DOHH2 (cell line): Measurements from ENCODE around the gene SLC9A1.

Experiments used
- CTCF ChIP-seq: fragments of 200-600 bp; sonication (generic); IDR thresholded peaks from one replicate; pipeline ENCODE4 v1.5.1; 2014; ENCODE audit warnings: antibody characterized with exemption, mild to moderate bottlenecking, low read depth, low read length; ENCODE audit not compliant: poor library complexity, severe bottlenecking
- EZH2phosphoT487 ChIP-seq: fragments of 200-600 bp; sonication (generic); IDR thresholded peaks from 2 replicates; pipeline ENCODE4 v1.6.1; 2017; ENCODE audit warnings: borderline replicate concordance, mild to moderate bottlenecking, antibody characterized with exemption, low read length, moderate library complexity, mixed read lengths

GRCh38 chr1:27130798-27131197 is 24.1 kb downstream of the SLC9A1 start:
- TF ChIP-seq CTCF (no peak), EZH2phosphoT487 (no peak)
